Measurements from ENCODE around the gene CECR2. TPM values are rescaled to one million over a fixed set of nuclear protein-coding genes. Genes with fewer than 3 reads are reported as not detected.

Gene CECR2
- total RNA-seq, 1 donor from 2014 or later: 2.8 TPM

GRCh38 chr22:17368554-17369438 lies 464 bp upstream of the CECR2 start:
- peak; percentile 73 for DNase-seq

- no peak for DNase-seq
Observed at GRCh38 chr22:17370026-17370765, 936 bp downstream of the CECR2 start.

GRCh38 chr22:17370766-17371432 lies 1.6 kb downstream of the CECR2 start:
- no peak for DNase-seq

- no peak for DNase-seq
Observed at GRCh38 chr22:17371448-17371847, 2.2 kb downstream of the CECR2 start.

- no peak for DNase-seq
Observed at GRCh38 chr22:17373855-17374254, 4.6 kb downstream of the CECR2 start.

GRCh38 chr22:17375914-17376614 lies 6.8 kb downstream of the CECR2 start:
- no peak for DNase-seq

GRCh38 chr22:17376950-17377349 lies 7.7 kb downstream of the CECR2 start:
- no peak for DNase-seq

- DNase-seq: no peak
Observed at GRCh38 chr22:17379944-17380343, 10.7 kb downstream of the CECR2 start.

- no peak for DNase-seq
Observed at GRCh38 chr22:17380359-17381087, 11.3 kb downstream of the CECR2 start.

GRCh38 chr22:17381192-17381913 lies 12.1 kb downstream of the CECR2 start:
- DNase-seq: no peak

- no peak for DNase-seq
Observed at GRCh38 chr22:17384612-17385330, 15.5 kb downstream of the CECR2 start.

GRCh38 chr22:17387356-17387755 lies 18.1 kb downstream of the CECR2 start:
- DNase-seq: no peak

- DNase-seq: no peak
Observed at GRCh38 chr22:17388235-17388634, 19.0 kb downstream of the CECR2 start.

- no peak for DNase-seq
Observed at GRCh38 chr22:17390087-17390486, 20.8 kb downstream of the CECR2 start.

- DNase-seq: no peak
Observed at GRCh38 chr22:17396516-17396915, 27.3 kb downstream of the CECR2 start.

GRCh38 chr22:17397756-17398547 lies 28.7 kb downstream of the CECR2 start:
- no peak for DNase-seq

GRCh38 chr22:17400305-17400704 lies 31.0 kb downstream of the CECR2 start:
- DNase-seq: no peak

GRCh38 chr22:17401728-17402127 lies 32.5 kb downstream of the CECR2 start:
- DNase-seq: no peak

GRCh38 chr22:17402293-17402692 lies 33.0 kb downstream of the CECR2 start:
- no peak for DNase-seq
